Measurements from ENCODE around the gene CAPN5.

DNA sequence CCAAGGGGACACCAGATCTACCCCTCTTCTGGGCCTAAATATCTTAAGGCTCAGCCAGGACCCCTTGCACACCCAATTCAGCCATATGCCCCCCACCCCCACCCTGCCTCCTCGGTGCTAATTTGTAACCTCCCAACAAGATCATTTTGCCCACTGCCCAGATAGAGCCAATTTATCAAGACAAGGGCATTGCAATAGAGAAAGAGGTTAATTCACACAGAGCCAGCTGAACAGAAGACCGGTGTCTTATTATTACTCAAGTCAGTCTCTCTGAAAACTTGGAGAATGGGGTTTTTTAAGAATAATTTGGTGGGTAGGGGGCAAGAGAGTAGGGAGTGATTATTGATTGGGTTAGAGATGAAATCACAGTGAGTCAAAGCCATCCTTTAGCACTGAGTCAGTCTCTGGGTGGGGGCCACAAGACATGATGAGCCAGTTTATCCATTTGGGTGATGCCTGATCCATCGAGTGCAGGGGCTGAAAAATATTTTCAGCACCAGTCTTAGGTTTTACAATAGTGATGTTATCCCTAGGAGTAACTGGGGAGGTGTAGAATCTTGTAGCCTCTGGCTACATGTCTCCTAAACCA, 9.9 kb upstream of the CAPN5 start:
- TF ChIP-seq, protein P1, sequence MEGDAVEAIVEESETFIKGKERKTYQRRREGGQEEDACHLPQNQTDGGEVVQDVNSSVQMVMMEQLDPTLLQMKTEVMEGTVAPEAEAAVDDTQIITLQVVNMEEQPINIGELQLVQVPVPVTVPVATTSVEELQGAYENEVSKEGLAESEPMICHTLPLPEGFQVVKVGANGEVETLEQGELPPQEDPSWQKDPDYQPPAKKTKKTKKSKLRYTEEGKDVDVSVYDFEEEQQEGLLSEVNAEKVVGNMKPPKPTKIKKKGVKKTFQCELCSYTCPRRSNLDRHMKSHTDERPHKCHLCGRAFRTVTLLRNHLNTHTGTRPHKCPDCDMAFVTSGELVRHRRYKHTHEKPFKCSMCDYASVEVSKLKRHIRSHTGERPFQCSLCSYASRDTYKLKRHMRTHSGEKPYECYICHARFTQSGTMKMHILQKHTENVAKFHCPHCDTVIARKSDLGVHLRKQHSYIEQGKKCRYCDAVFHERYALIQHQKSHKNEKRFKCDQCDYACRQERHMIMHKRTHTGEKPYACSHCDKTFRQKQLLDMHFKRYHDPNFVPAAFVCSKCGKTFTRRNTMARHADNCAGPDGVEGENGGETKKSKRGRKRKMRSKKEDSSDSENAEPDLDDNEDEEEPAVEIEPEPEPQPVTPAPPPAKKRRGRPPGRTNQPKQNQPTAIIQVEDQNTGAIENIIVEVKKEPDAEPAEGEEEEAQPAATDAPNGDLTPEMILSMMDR (IDR thresholded peaks at IDR 0.05), result no peak
- no peak for TF ChIP-seq EZH2phosphoT487 (IDR thresholded peaks at IDR 0.05)
- TF ChIP-seq EZH2 (IDR thresholded peaks at IDR 0.05), result no peak

Measured in neural progenitor cell (in vitro differentiated cells).